GM21619 (cell line): ENCODE measurements around the gene LRRC74B.
"Not testable (repeated sequence)": the region's sequence is repeated elsewhere in the genome, so short reads cannot be mapped to it uniquely, and the experiment has no call there.

Source experiments
- ATAC-seq: cut with Tn5 transposase; IDR thresholded peaks from one replicate; pipeline ENCODE4 v1.9.1; 2021; ENCODE audit not compliant: unreplicated experiment

Gene LRRC74B

GRCh38 chr22:21054046-21054713, 8.4 kb downstream of the LRRC74B start:
- no peak for ATAC-seq

GRCh38 chr22:21054714-21055563, 9.2 kb downstream of the LRRC74B start:
- no peak for ATAC-seq

GRCh38 chr22:21055564-21055834, 9.8 kb downstream of the LRRC74B start:
- no peak for ATAC-seq

- no peak for ATAC-seq
Observed at GRCh38 chr22:21055880-21056319, 10.2 kb downstream of the LRRC74B start.

GRCh38 chr22:21060363-21060762, 14.6 kb downstream of the LRRC74B start:
- not testable (repeated sequence) for ATAC-seq

GRCh38 chr22:21061660-21062321, 16.0 kb downstream of the LRRC74B start:
- not testable (repeated sequence) for ATAC-seq

- not testable (repeated sequence) for ATAC-seq
Observed at GRCh38 chr22:21064425-21064824, 18.7 kb downstream of the LRRC74B start.

GRCh38 chr22:21064917-21065864, 19.4 kb downstream of the LRRC74B start:
- ATAC-seq, result no peak

- ATAC-seq, result no peak
Observed at GRCh38 chr22:21067075-21067900, 21.5 kb downstream of the LRRC74B start.

GRCh38 chr22:21067901-21068680, 22.3 kb downstream of the LRRC74B start:
- ATAC-seq, result no peak

- no peak for ATAC-seq
Observed at GRCh38 chr22:21068681-21069276, 23.0 kb downstream of the LRRC74B start.

GRCh38 chr22:21069375-21069774, 23.6 kb downstream of the LRRC74B start:
- ATAC-seq, result no peak

GRCh38 chr22:21070690-21071615, 25.2 kb downstream of the LRRC74B start:
- no peak for ATAC-seq

GRCh38 chr22:21071796-21072195, 26.1 kb downstream of the LRRC74B start:
- ATAC-seq, result not testable (repeated sequence)

GRCh38 chr22:21073023-21073422, 27.3 kb downstream of the LRRC74B start:
- ATAC-seq, result no peak

GRCh38 chr22:21073482-21073881, 27.7 kb downstream of the LRRC74B start:
- ATAC-seq, result no peak

GRCh38 chr22:21074102-21074715, 28.5 kb downstream of the LRRC74B start:
- ATAC-seq, result no peak
